ENCODE results near the gene THSD8. TPM values are rescaled to one million over a fixed set of nuclear protein-coding genes. Genes with fewer than 3 reads are reported as not detected.
"Not testable (repeated sequence)": the region's sequence is repeated elsewhere in the genome, so short reads cannot be mapped to it uniquely, and the experiment has no call there.

THSD8 gene
- total RNA-seq, 1 donor from 2014 or later: 4.5 TPM

DNA sequence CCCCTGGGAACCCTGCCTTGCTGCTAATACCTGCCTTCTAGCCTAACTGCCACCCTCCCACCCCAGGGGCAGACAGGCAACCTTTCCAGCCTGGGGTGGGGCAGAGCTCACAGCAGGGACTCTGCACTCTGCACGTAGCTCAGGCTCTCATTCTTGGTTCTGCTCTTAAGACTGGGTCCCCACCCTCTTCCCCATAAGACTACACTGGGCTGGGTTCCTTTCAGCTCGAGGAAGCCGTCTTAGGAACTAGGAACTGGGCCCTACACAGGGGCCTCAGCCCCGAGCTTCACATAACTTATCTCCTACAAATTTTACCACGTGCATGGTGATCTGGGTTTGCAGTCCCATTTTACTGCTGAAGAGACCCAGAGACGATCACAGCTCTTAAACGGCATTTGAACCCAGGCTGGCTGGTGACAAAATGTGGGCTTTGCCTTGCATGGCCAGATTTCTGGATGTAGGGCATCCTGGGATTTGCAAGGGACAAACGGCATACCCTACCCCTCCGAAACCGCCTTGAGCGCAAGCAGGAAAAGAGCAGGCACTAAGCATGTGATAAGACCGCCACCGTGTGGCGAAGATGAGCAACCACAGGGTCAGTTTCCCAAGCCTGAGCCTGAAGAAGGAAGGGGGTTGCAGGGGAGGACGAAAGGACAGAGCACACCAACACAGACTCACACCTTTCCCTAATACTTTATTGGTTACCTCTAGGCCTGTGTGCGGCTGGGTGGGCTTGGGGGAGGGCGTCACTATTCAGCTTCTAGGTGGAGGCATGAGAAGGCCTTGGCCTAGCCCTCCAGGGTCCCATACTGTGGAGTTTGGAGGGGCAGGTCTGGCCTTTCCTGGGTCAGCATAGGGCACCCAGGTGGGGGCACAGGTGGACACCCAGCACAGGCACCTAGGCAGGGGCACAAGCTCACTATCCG, 5.5 kb upstream of the THSD8 start:
- H3K36me3 Mint-ChIP-seq (ENCODE audit: low read depth): peaks cover 2% of the 10 kb centered on the region
- TF ChIP-seq, protein P1, sequence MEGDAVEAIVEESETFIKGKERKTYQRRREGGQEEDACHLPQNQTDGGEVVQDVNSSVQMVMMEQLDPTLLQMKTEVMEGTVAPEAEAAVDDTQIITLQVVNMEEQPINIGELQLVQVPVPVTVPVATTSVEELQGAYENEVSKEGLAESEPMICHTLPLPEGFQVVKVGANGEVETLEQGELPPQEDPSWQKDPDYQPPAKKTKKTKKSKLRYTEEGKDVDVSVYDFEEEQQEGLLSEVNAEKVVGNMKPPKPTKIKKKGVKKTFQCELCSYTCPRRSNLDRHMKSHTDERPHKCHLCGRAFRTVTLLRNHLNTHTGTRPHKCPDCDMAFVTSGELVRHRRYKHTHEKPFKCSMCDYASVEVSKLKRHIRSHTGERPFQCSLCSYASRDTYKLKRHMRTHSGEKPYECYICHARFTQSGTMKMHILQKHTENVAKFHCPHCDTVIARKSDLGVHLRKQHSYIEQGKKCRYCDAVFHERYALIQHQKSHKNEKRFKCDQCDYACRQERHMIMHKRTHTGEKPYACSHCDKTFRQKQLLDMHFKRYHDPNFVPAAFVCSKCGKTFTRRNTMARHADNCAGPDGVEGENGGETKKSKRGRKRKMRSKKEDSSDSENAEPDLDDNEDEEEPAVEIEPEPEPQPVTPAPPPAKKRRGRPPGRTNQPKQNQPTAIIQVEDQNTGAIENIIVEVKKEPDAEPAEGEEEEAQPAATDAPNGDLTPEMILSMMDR (IDR thresholded peaks at IDR 0.05): peak; percentile 94

DNA sequence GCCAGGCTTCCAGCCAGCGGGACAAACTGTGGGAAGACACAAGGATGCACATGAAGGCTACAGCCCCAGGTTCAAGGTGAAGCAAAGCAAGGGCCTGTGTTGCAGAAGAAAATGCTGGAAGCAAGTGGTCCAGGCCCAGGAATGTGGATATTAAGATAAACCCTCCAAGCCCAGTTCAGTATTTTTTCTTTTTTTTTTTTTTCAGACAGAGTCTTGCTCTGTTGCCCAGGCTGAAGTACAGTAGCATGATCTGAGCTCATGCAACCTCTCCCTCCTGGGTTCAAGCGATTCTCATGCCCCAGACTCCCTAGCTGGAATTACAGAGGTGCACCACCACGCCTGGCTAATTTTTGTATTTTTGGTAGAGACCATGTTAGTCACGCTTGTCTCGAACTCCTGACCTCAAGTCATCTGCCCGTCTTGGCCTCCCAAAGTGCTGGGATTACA, 4.7 kb upstream of the THSD8 start:
- Mint-ChIP-seq H3K27ac (ENCODE audit: unreplicated experiment) (no peak overlapping the region), H3K9me3 (ENCODE audit: low read depth) (no peaks in the 10 kb centered on the region), H3K36me3 (ENCODE audit: low read depth) (peaks cover 2% of the 10 kb centered on the region), H3K27me3 (ENCODE audit: low read depth) (no peaks in the 10 kb centered on the region), H3K4me1 (ENCODE audit: low read depth) (peaks cover 34% of the 10 kb centered on the region), H3K4me3 (ENCODE audit: unreplicated experiment) (no peak overlapping the region)
- TF ChIP-seq, protein P1 (IDR thresholded peaks at IDR 0.05): no peak
- no peak for DNase-seq (ENCODE audit: low spot score)

More for the DNA sequence above, 5.5 kb upstream of the THSD8 start:
- H3K9me3 Mint-ChIP-seq (ENCODE audit: low read depth): no peaks in the 10 kb centered on the region
- no peaks in the 10 kb centered on the region for H3K27me3 Mint-ChIP-seq (ENCODE audit: low read depth)
- H3K27ac Mint-ChIP-seq (ENCODE audit: unreplicated experiment): peak overlapping the region; percentile 95
- peaks cover 33% of the 10 kb centered on the region for H3K4me1 Mint-ChIP-seq (ENCODE audit: low read depth)
- DNase-seq (ENCODE audit: low spot score): no peak
- H3K4me3 Mint-ChIP-seq (ENCODE audit: unreplicated experiment): peak overlapping the region; percentile 48

DNA sequence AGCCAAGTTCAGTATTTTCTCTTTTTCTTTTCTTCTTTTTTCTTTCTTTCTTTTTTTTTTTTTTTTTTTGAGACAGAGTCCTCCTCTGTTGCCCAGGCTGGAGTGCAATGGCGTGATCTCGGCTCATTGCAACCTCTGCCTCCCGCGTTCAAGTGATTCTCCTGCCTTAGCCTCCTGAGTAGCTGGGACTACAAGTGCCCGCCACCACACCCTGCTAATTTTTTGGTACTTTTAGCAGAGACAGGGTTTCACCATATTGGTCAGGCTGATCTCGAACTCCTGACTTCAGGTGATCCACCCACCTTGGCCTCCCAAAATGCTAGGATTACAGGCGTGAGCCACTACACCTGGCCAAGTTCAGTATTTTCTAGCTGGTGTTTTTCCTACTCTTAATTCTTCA, 4.3 kb upstream of the THSD8 start:
- H3K4me1 Mint-ChIP-seq (ENCODE audit: low read depth): peaks cover 38% of the 10 kb centered on the region

DNA sequence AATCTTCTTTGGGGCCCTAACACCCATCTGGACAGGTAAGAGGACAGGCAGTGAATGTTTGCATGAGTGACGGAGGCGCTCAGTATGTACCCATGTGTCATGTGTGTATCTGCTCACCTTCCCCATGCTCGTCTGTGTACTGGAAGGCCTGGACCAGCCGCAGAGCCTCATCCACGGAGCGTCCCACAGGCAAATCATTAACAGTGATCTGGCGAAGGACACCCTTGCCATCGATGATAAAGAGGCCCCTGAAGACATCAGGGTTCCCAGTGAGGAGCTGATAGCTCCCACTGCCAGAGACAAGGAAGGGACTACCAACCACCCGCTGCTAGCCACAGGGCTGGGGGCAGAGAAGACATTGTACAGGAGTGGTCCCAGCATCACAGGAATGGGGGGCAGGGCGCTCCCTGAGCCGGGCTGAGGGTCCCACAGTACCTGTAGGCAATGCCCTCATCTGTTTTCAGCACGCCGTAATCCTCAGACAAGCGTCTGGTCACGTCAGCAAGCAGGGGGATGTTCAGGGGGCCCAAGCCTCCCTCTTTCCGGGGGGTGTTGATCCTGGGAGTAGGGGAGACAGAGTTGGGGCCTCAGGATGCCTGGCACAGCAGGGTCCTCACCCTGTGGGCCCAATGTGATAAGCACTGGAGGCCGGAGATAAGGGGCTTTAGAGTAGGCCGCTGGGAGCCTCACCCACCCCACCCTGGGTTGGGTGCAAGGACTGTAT, 2.0 kb upstream of the THSD8 start:
- Mint-ChIP-seq H3K27ac (ENCODE audit: unreplicated experiment) (no peak overlapping the region), H3K4me3 (ENCODE audit: unreplicated experiment) (no peak overlapping the region), H3K36me3 (ENCODE audit: low read depth) (no peaks in the 10 kb centered on the region), H3K4me1 (ENCODE audit: low read depth) (peaks cover 30% of the 10 kb centered on the region), H3K9me3 (ENCODE audit: low read depth) (no peaks in the 10 kb centered on the region), H3K27me3 (ENCODE audit: low read depth) (no peaks in the 10 kb centered on the region)
- DNase-seq (ENCODE audit: low spot score): no peak
- TF ChIP-seq, protein P1 (IDR thresholded peaks at IDR 0.05): no peak

More for the DNA sequence above, 4.3 kb upstream of the THSD8 start:
- H3K36me3 Mint-ChIP-seq (ENCODE audit: low read depth); H3K9me3 Mint-ChIP-seq (ENCODE audit: low read depth); H3K27me3 Mint-ChIP-seq (ENCODE audit: low read depth); DNase-seq (ENCODE audit: low spot score); H3K4me3 Mint-ChIP-seq (ENCODE audit: unreplicated experiment): not testable (repeated sequence)
- H3K27ac Mint-ChIP-seq (ENCODE audit: unreplicated experiment): peak overlapping the region; percentile 5

DNA sequence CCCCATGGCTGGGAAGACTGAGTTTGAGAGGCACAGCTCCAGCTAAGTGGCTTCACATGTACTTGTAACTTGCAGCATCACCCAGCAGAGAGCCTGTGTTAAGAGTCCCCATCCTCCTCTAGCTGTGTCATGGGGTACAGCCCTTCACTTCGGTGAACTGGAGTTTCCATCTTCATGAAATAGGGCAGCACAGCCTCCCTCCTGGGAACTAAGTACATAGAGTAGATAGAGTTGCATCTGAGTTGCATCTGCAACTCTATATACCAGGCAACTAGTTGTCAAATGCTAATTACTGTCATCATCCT, 1.5 kb upstream of the THSD8 start:
- Mint-ChIP-seq H3K4me3 (ENCODE audit: unreplicated experiment) (peak overlapping the region; percentile 86), H3K36me3 (ENCODE audit: low read depth) (no peaks in the 10 kb centered on the region), H3K4me1 (ENCODE audit: low read depth) (peaks cover 29% of the 10 kb centered on the region), H3K9me3 (ENCODE audit: low read depth) (no peaks in the 10 kb centered on the region), H3K27ac (ENCODE audit: unreplicated experiment) (no peak overlapping the region), H3K27me3 (ENCODE audit: low read depth) (no peaks in the 10 kb centered on the region)
- TF ChIP-seq, protein P1 (IDR thresholded peaks at IDR 0.05): no peak
- no peak for DNase-seq (ENCODE audit: low spot score)

All from chondrocyte (in vitro differentiated cells).